Liver (tissue), 3 donors: ENCODE data around the gene OLFML2A.

Experiments
- ATF3 ChIP-seq: IDR thresholded peaks from 2 replicates; pipeline ENCODE4 v1.6.1; 2016; ENCODE audit warnings: antibody characterized with exemption
- CTCF ChIP-seq: fragments of 150-350 bp; IDR thresholded peaks from 2 replicates; pipeline ENCODE4 v1.5.1; 2017; ENCODE audit warnings: improper control_type of control experiment, low read depth, low read length; ENCODE audit not compliant: missing input control
- GABPA ChIP-seq, 2 donors: IDR thresholded peaks in 1 of 2; conservative IDR thresholded peaks in 1 of 2; 2 replicates each; pipeline ENCODE4 v1.6.1; 2016; ENCODE audit warnings: antibody characterized with exemption in 2 of 2, mild to moderate bottlenecking in 1 of 2, moderate library complexity in 1 of 2
- HNF4G ChIP-seq: IDR thresholded peaks from 2 replicates; pipeline ENCODE4 v1.6.1; 2016; ENCODE audit warnings: antibody characterized with exemption
- MAX ChIP-seq: IDR thresholded peaks from 2 replicates; pipeline ENCODE4 v1.6.1; 2016; ENCODE audit warnings: antibody characterized with exemption
- RAD21 ChIP-seq, 2 donors: IDR thresholded peaks; 2 replicates each; pipeline ENCODE4 v1.6.1; 2016; ENCODE audit warnings: antibody characterized with exemption in 2 of 2, mild to moderate bottlenecking in 2 of 2
- SP1 ChIP-seq: IDR thresholded peaks from 2 replicates; pipeline ENCODE4 v1.6.1; 2018; ENCODE audit warnings: antibody characterized with exemption, mild to moderate bottlenecking
- TAF1 ChIP-seq: conservative IDR thresholded peaks from 2 replicates; pipeline ENCODE4 v1.6.1; 2016; ENCODE audit warnings: antibody characterized with exemption, mild to moderate bottlenecking
- ZBTB33 ChIP-seq: IDR thresholded peaks from 2 replicates; pipeline ENCODE4 v1.6.1; 2016; ENCODE audit warnings: antibody characterized with exemption
- donor health status: healthy.
- donor health status: healthy.

- TF ChIP-seq CTCF (no peak), MAX (no peak), GABPA (IDR thresholded peaks at IDR 0.05 in 1 of 2, conservative IDR thresholded peaks at IDR 0.05 in 1 of 2) (no peak), RAD21 (IDR thresholded peaks at IDR 0.05) (no peak), ATF3 (no peak), SP1 (no peak), HNF4G (no peak), TAF1 (no peak), ZBTB33 (no peak)
Measured at GRCh38 chr9:124741662-124742061, 35.3 kb upstream of the OLFML2A start.
